Right lobe of liver (tissue), 4 donors: ENCODE results near the gene EEFSEC.

Experiments
- POLR2A ChIP-seq: fragments of 450-650 bp; IDR thresholded peaks from one replicate; pipeline ENCODE4 v1.6.1; 2017; ENCODE audit warnings: antibody characterized with exemption, mild to moderate bottlenecking
- TF ChIP-seq, protein P1 (sequence below), 4 donors: fragments of 200-600 bp in 3 of 4; fragments of 450-650 bp in 1 of 4; IDR thresholded peaks; one replicate each; pipeline versions ENCODE4 v1.5.1 to v1.8.0; 2016 to 2022; ENCODE audit warnings: antibody characterized with exemption in 4 of 4, mild to moderate bottlenecking in 2 of 4
- donor health status: DM: no; HTN: no; CAD: no.
- donor health status: DM: no; HTN: no; CAD: no.
- donor health status: DM: no; HTN: yes; CAD: no.

- TF ChIP-seq, protein P1, sequence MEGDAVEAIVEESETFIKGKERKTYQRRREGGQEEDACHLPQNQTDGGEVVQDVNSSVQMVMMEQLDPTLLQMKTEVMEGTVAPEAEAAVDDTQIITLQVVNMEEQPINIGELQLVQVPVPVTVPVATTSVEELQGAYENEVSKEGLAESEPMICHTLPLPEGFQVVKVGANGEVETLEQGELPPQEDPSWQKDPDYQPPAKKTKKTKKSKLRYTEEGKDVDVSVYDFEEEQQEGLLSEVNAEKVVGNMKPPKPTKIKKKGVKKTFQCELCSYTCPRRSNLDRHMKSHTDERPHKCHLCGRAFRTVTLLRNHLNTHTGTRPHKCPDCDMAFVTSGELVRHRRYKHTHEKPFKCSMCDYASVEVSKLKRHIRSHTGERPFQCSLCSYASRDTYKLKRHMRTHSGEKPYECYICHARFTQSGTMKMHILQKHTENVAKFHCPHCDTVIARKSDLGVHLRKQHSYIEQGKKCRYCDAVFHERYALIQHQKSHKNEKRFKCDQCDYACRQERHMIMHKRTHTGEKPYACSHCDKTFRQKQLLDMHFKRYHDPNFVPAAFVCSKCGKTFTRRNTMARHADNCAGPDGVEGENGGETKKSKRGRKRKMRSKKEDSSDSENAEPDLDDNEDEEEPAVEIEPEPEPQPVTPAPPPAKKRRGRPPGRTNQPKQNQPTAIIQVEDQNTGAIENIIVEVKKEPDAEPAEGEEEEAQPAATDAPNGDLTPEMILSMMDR (IDR thresholded peaks at IDR 0.05), result no peak
- TF ChIP-seq POLR2A, result no peak
Measured at GRCh38 chr3:128422762-128423524, 269.7 kb downstream of the EEFSEC start.
